Measurements from ENCODE around the gene MRPL39. TPM values are rescaled to one million over a fixed set of nuclear protein-coding genes. Genes with fewer than 3 reads are reported as not detected.

The MRPL39 gene
- polyA plus RNA-seq, 3 donors: 5.1 to 22.3 (median 15.5) TPM

DNA sequence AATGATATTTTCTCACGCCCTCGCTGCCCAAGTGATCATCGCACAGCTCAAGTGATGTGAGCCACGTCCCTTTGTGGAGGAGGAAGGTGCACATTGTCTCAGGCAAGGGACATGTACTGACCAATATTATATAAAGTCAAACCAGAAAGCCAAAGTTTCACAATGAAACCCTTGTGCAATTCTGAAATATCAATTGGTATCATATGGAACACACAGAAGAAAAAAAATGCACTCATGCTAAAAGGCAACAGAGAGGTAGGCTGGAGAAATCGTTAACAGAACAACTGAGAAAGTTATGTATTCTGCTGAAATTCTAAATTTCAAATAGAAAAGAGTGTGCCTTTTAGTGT is 33.6 kb upstream of the MRPL39 start:
- DNase-seq: no peak
- Histone ChIP-seq H4K20me1 (ENCODE audit: insufficient read depth, low read length) (no peaks in the 10 kb centered on the region), H3K79me2 (ENCODE audit: insufficient read depth, low read length) (no peaks in the 10 kb centered on the region), H3K9me3 (replicated peaks in 1 of 2; ENCODE audit: control insufficient read depth in 1 of 2, insufficient read depth in 1 of 2, low read length in 2 of 2) (no peaks in the 10 kb centered on the region), H3K9ac (ENCODE audit: insufficient read depth, low read length, poor library complexity, severe bottlenecking) (no peak overlapping the region), H3K27ac (ENCODE audit: low read depth in 1 of 2, low read length in 2 of 2) (no peak overlapping the region), H3K4me2 (replicated peaks; ENCODE audit: extremely low read depth, low read length, poor library complexity, severe bottlenecking) (peak overlapping the region; percentile 88), H3K4me1 (ENCODE audit: control insufficient read depth in 1 of 2, insufficient read depth in 2 of 2, low read length in 2 of 2) (peaks cover 20 to 21% of the 10 kb centered on the region in 2 donors), H3K36me3 (replicated peaks in 1 of 2; ENCODE audit: control insufficient read depth in 1 of 2, insufficient read depth in 2 of 2, low read length in 2 of 2) (no peaks in the 10 kb centered on the region), H3K27me3 (ENCODE audit: control insufficient read depth in 2 of 2, insufficient read depth in 2 of 2, low read length in 2 of 2) (peaks cover 18 to 30% of the 10 kb centered on the region in 2 donors), H3K4me3 (replicated peaks in 1 of 3; ENCODE audit: low read depth in 2 of 3, low read length in 3 of 3) (peak overlapping the region in 1 of 3 experiments; percentile 73), H2AFZ (ENCODE audit: insufficient read depth, low read depth, low read length, poor library complexity, severe bottlenecking) (no peak overlapping the region)
- Mint-ChIP-seq H3K27ac (no peak overlapping the region), H3K4me3 (peak overlapping the region; percentile 76 to 86), H3K36me3 (peaks cover 3 to 4% of the 10 kb centered on the region in 2 donors), H3K4me1 (peaks cover 22% of the 10 kb centered on the region), H3K27me3 (ENCODE audit: low read depth in 3 of 3) (peaks cover 36 to 44% (median 37%) of the 10 kb centered on the region in 3 donors), H3K9me3 (peaks cover 0 to 5% (median 3%) of the 10 kb centered on the region in 7 donors)
- intact Hi-C loops (cut with micrococcal nuclease): no loop called here
- TF ChIP-seq, protein P1, sequence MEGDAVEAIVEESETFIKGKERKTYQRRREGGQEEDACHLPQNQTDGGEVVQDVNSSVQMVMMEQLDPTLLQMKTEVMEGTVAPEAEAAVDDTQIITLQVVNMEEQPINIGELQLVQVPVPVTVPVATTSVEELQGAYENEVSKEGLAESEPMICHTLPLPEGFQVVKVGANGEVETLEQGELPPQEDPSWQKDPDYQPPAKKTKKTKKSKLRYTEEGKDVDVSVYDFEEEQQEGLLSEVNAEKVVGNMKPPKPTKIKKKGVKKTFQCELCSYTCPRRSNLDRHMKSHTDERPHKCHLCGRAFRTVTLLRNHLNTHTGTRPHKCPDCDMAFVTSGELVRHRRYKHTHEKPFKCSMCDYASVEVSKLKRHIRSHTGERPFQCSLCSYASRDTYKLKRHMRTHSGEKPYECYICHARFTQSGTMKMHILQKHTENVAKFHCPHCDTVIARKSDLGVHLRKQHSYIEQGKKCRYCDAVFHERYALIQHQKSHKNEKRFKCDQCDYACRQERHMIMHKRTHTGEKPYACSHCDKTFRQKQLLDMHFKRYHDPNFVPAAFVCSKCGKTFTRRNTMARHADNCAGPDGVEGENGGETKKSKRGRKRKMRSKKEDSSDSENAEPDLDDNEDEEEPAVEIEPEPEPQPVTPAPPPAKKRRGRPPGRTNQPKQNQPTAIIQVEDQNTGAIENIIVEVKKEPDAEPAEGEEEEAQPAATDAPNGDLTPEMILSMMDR (IDR thresholded peaks at IDR 0.05): no peak
- WGBS (ENCODE audit: insufficient coverage): no CpG with 5 or more reads among the region's 5 CpGs

DNA sequence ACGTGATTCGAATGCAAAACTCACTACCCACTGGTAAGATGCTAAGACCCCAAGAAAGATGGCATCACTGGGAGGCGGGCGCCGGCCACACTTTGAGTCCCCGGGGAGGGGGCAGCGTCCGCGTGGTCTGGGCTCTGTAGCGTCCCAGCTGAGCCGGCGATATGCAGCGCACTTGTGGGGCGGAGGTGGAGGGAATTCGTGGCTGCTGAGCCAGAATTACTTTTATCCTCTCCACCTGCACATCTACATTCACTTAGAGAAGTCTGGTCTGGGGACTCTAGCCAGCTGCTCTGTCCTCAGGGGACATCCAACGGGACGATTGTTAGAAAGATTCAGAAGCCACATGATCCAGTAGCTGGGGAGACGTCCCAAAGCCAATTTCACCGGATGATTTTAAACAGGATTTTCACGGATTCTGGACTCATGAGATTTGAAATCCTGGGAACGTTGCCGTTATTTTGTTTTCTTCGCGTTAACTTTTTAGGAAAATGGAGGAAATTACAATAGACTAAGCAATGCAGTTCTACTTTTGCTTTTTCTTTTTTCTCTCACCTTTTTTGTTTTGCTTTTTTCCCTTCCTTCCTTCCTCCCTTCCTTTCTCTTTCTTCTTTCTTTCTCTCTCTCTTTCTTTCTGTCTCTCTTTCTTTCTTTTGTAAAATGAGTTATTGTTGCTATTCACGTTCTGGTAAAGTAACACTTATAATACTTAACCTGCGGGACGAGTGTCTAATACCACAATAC is 33.1 kb upstream of the MRPL39 start:
- H3K4me1 ChIP-seq (ENCODE audit: control insufficient read depth in 1 of 2, insufficient read depth in 2 of 2, low read length in 2 of 2): peaks cover 20 to 21% of the 10 kb centered on the region in 2 donors
- H3K27me3 Mint-ChIP-seq (ENCODE audit: low read depth in 3 of 3): peaks cover 36 to 44% (median 38%) of the 10 kb centered on the region in 3 donors
- DNase-seq: peak in 1 of 3 donors; percentile 8

More for the DNA sequence above, 33.1 kb upstream of the MRPL39 start:
- peaks cover 22% of the 10 kb centered on the region for H3K4me1 Mint-ChIP-seq
- H3K9me3 Mint-ChIP-seq: peaks cover 0 to 6% (median 3%) of the 10 kb centered on the region in 7 donors
- WGBS (ENCODE audit: insufficient coverage): 0% methylated on average over 7 of the region's 27 CpGs
- intact Hi-C loops (cut with micrococcal nuclease): no loop called here
- Histone ChIP-seq H4K20me1 (ENCODE audit: insufficient read depth, low read length) (no peaks in the 10 kb centered on the region), H3K9me3 (replicated peaks in 1 of 2; ENCODE audit: control insufficient read depth in 1 of 2, insufficient read depth in 1 of 2, low read length in 2 of 2) (no peaks in the 10 kb centered on the region), H2AFZ (ENCODE audit: insufficient read depth, low read depth, low read length, poor library complexity, severe bottlenecking) (peak overlapping the region; percentile 80), H3K4me2 (replicated peaks; ENCODE audit: extremely low read depth, low read length, poor library complexity, severe bottlenecking) (peak overlapping the region; percentile 88), H3K36me3 (replicated peaks in 1 of 2; ENCODE audit: control insufficient read depth in 1 of 2, insufficient read depth in 2 of 2, low read length in 2 of 2) (no peaks in the 10 kb centered on the region), H3K27ac (ENCODE audit: low read depth in 1 of 2, low read length in 2 of 2) (no peak overlapping the region), H3K79me2 (ENCODE audit: insufficient read depth, low read length) (no peaks in the 10 kb centered on the region), H3K27me3 (ENCODE audit: control insufficient read depth in 2 of 2, insufficient read depth in 2 of 2, low read length in 2 of 2) (peaks cover 18 to 30% of the 10 kb centered on the region in 2 donors), H3K9ac (ENCODE audit: insufficient read depth, low read length, poor library complexity, severe bottlenecking) (peak overlapping the region; percentile 44), H3K4me3 (replicated peaks in 1 of 3; ENCODE audit: low read depth in 2 of 3, low read length in 3 of 3) (peak overlapping the region; percentile 16 to 73 (median 54))
- TF ChIP-seq, protein P1 (IDR thresholded peaks at IDR 0.05): no peak
- H3K36me3 Mint-ChIP-seq: peaks cover 3 to 4% of the 10 kb centered on the region in 2 donors
- peak overlapping the region; percentile 76 to 86 for H3K4me3 Mint-ChIP-seq
- no peak overlapping the region for H3K27ac Mint-ChIP-seq
